ENCODE data around the gene CDH18.

The CDH18 gene

GRCh38 chr5:19616701-19617215, 371.2 kb downstream of the CDH18 start:
- no peak for DNase-seq (ENCODE audit: low read depth in 2 of 3, low spot score in 1 of 3)

- DNase-seq (ENCODE audit: low read depth in 2 of 3, low spot score in 1 of 3), result no peak
These were observed 372.3 kb downstream of the CDH18 start for GRCh38 chr5:19615661-19616060.

GRCh38 chr5:19615071-19615470, 372.9 kb downstream of the CDH18 start:
- no peak for DNase-seq (ENCODE audit: low read depth in 2 of 3, low spot score in 1 of 3)

GRCh38 chr5:19608444-19609002, 379.5 kb downstream of the CDH18 start:
- DNase-seq (ENCODE audit: low read depth in 2 of 3, low spot score in 1 of 3), result no peak

GRCh38 chr5:19605846-19606407, 382.1 kb downstream of the CDH18 start:
- DNase-seq (ENCODE audit: low read depth in 2 of 3, low spot score in 1 of 3), result no peak

GRCh38 chr5:19584131-19584530, 403.9 kb downstream of the CDH18 start:
- no peak for DNase-seq (ENCODE audit: low read depth in 2 of 3, low spot score in 1 of 3)

- no peak for DNase-seq (ENCODE audit: low read depth in 2 of 3, low spot score in 1 of 3)
These were observed 410.1 kb downstream of the CDH18 start for GRCh38 chr5:19577882-19578281.

- no peak for DNase-seq (ENCODE audit: low read depth in 2 of 3, low spot score in 1 of 3)
These were observed 420.0 kb downstream of the CDH18 start for GRCh38 chr5:19568004-19568403.

GRCh38 chr5:19565466-19565865, 422.5 kb downstream of the CDH18 start:
- no peak for DNase-seq (ENCODE audit: low read depth in 2 of 3, low spot score in 1 of 3)

- DNase-seq (ENCODE audit: low read depth in 2 of 3, low spot score in 1 of 3), result no peak
These were observed 424.0 kb downstream of the CDH18 start for GRCh38 chr5:19564036-19564435.

GRCh38 chr5:19555876-19556275, 432.1 kb downstream of the CDH18 start:
- DNase-seq (ENCODE audit: low read depth in 2 of 3, low spot score in 1 of 3), result no peak

GRCh38 chr5:19555436-19555835, 432.6 kb downstream of the CDH18 start:
- DNase-seq (ENCODE audit: low read depth in 2 of 3, low spot score in 1 of 3), result no peak

- no peak for DNase-seq (ENCODE audit: low read depth in 2 of 3, low spot score in 1 of 3)
These were observed 433.5 kb downstream of the CDH18 start for GRCh38 chr5:19554524-19554923.

GRCh38 chr5:19547640-19548039, 440.4 kb downstream of the CDH18 start:
- DNase-seq (ENCODE audit: low read depth in 2 of 3, low spot score in 1 of 3), result no peak

- DNase-seq (ENCODE audit: low read depth in 2 of 3, low spot score in 1 of 3), result no peak
These were observed 441.5 kb downstream of the CDH18 start for GRCh38 chr5:19546521-19546920.

GRCh38 chr5:19538607-19539006, 449.4 kb downstream of the CDH18 start:
- DNase-seq (ENCODE audit: low read depth in 2 of 3, low spot score in 1 of 3), result no peak

GRCh38 chr5:19536387-19536786, 451.6 kb downstream of the CDH18 start:
- DNase-seq (ENCODE audit: low read depth in 2 of 3, low spot score in 1 of 3), result no peak

GRCh38 chr5:19534751-19535150, 453.2 kb downstream of the CDH18 start:
- no peak for DNase-seq (ENCODE audit: low read depth in 2 of 3, low spot score in 1 of 3)

GRCh38 chr5:19532936-19533335, 455.1 kb downstream of the CDH18 start:
- DNase-seq (ENCODE audit: low read depth in 2 of 3, low spot score in 1 of 3), result no peak

GRCh38 chr5:19531374-19531952, 456.5 kb downstream of the CDH18 start:
- no peak for DNase-seq (ENCODE audit: low read depth in 2 of 3, low spot score in 1 of 3)

GRCh38 chr5:19519448-19519847, 468.6 kb downstream of the CDH18 start:
- no peak for DNase-seq (ENCODE audit: low read depth in 2 of 3, low spot score in 1 of 3)

GRCh38 chr5:19498852-19499251, 489.1 kb downstream of the CDH18 start:
- no peak for DNase-seq (ENCODE audit: low read depth in 2 of 3, low spot score in 1 of 3)
